ENCODE measurements around the gene CMTM5.
"Not testable (repeated sequence)": the region's sequence is repeated elsewhere in the genome, so short reads cannot be mapped to it uniquely, and the experiment has no call there.

CMTM5 gene

DNA sequence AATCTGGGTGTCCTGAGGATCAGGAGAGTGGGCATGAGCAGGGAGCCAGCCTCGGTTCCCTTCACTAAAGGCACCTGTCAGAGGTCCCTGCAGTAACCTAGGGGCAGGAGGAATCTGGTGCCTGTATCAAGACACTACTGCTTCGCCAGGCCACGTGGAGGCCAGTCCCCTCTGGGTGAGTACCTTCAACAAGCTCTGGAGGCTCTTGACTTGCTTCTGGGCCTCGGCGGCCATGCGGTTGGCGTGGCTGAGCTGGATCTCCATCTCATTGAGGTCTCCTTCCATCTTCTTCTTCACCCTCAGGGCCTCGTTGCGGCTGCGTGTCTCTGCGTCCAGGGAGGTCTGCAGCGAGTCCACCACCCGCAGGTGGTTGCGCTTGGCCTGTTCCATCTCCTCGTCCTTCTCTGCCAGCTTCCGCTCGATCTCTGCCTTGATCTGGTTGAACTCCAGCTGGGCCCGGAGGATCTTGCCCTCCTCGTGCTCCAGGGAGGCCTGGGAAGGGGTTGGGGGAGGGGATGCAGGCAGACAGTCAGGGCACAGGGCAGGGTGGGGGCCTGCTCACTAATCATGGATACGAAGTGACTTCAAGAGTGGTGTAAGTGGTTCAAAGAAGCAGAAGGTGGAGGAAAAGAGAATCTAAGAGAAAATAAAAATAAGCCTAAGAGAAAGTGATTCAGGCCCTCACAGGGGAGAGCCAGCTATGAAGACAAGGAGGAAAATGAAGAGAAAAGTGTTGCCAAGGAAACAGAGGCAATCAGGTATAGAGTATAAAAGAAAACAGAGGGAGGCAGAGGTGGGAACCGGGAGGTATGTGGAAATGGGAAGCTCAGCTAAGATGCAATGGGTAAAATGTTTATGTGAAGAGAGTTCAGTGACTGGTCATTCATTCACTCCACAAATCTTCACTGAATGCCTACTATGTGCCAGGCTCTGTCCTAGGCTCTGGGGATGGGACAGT lies 39.3 kb downstream of the CMTM5 start:
- no peak overlapping the region for H3K4me3 ChIP-seq (ENCODE audit: low read length)
- no peak for TF ChIP-seq ZNF274 (IDR thresholded peaks at IDR 0.05; ENCODE audit: low read depth, low read length)

DNA sequence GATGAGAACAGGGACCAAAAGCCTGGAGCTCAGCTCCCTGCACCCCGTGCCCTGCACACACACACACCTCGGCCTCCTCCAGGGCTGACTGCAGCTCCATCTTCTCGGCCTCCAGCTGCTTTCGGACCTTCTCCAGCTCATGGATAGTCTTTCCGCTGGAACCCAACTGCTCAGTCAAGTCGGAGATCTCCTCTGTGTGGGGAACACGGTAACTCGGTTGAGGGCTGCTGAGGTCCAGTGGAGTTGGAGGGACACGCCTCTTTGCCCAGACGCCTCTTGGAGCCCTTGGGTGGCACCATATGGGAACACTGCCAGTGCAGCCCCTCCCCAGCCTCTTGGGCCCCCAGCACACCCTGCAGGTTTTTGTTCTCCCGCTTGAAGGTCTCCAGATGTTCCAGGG lies 40.0 kb downstream of the CMTM5 start:
- TF ChIP-seq ZNF274 (IDR thresholded peaks at IDR 0.05; ENCODE audit: low read depth, low read length), result no peak
- no peak overlapping the region for H3K4me3 ChIP-seq (ENCODE audit: low read length)

DNA sequence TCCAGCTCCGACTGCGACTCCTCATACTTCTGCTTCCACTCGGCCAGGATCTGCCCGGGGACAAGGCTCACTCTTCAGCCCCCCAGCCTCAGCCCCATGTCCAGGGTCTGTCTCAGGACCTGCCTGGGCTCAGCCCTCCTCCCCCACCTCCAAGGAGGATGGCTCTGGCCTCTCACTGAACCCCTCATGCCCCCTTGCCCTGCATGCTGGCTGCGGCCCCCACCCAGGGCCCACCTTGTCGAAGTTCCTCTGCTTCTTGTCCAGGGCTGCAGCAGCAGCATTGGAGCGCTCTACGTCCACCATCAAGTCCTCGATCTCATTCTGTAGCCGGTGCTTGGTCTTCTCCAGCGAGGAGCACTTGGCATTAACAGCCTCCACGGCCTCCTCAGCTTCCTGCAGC lies 40.4 kb downstream of the CMTM5 start:
- not testable (repeated sequence) for H3K4me3 ChIP-seq (ENCODE audit: low read length)

DNA sequence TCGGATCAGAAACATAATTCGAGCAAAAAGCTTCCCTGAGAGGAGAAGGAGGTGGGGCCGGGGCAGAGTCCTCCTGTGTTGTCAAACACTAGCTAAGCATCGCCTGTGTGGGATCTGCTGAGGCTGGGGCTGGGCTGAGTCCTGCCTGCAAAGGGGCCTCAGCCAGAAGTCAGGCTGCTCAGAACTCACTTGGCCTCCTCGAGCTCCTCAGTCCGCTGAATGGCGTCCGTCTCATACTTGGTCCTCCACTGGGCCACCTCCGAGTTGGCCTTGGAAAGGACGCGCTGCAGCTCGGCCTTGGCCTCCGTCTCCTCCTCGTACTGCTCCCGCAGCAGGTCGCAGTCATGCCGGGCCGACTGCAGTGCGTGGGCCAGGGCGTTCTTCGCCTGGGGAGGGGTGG lies 41.2 kb downstream of the CMTM5 start:
- TF ChIP-seq ZNF274 (IDR thresholded peaks at IDR 0.05; ENCODE audit: low read depth, low read length), result no peak
- H3K4me3 ChIP-seq (ENCODE audit: low read length), result no peak overlapping the region

DNA sequence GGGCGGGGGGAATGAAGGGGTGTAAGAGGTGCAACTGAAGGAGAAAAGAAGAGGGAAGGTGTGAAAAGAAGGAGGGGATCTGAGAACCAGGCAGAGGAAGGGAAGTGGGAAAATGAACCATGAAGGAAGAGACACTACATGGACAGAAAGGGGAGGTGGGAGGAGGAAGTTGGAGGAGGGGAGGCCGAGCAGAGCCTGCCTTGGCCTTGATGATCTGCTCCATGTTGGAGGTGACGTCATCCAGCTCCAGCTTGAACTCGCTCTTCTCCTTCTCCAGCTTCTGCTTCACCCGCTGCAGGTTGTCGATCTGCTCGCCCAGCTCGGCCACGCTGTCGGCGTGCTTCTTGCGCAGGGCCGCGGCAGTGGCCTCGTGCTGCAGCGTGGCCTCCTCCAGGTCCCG lies 42.8 kb downstream of the CMTM5 start:
- H3K4me3 ChIP-seq (ENCODE audit: low read length), result not testable (repeated sequence)

DNA sequence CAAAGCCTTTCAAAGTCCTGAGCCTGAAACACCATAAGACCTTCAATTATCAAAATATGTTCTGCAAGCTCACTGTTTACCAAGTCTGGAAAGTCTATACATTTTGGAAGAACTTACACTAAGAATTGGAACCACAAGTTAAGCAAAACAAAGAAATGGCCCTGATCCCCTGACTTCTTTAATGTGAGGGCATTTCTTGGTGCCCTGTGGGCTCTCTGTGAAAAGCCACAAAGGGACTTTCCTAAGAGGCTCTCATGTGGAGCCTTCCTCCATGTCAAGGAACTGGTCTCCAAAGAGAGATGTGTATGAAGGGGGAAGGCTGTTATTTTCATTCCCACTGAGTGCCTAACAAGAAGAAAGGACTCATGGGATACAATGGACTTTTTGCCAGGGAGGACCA lies 44.7 kb downstream of the CMTM5 start:
- no peak overlapping the region for H3K4me3 ChIP-seq (ENCODE audit: low read length)
- no peak for TF ChIP-seq ZNF274 (IDR thresholded peaks at IDR 0.05; ENCODE audit: low read depth, low read length)

DNA sequence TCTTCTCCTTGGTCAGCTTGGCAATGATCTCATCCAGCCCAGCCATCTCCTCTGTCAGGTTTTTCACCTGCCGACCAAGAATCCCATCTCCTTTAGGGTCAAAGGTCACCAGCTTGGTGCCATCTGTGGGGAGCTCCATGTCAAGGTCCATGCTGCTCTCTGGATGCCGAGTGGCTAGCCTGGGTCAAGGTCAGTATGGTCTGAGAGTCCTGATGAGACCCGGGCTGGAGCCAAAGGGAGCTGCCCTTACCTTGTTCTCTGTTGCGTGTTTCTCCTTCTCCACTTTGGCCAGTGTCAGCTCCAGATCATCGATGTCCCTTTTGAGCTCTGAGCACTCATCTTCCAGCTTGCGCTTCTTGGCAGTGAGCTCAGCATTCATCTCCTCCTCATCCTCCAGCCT lies 46.8 kb downstream of the CMTM5 start:
- no peak overlapping the region for H3K4me3 ChIP-seq (ENCODE audit: low read length)
- no peak for TF ChIP-seq ZNF274 (IDR thresholded peaks at IDR 0.05; ENCODE audit: low read depth, low read length)

DNA sequence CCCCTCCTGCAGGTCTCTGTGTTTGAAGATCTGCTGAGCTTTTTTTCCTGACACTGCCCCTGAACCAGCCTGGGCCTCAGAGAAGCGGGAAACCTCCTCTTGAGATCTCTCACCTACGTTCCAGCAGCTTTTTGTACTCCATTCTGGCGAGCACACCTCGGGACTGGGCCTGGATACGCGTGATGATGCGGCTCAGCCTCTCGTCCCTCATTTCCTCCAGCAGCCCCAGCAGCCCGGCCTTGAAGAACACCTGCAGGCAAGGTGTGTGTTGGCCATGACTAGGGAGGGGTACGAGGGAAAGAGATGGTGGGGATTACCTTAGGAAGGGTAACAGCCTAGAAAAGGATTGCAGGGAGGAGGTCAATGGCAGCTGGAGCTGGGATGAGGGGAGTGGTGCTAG lies 48.3 kb downstream of the CMTM5 start:
- TF ChIP-seq ZNF274 (IDR thresholded peaks at IDR 0.05; ENCODE audit: low read depth, low read length), result no peak
- H3K4me3 ChIP-seq (ENCODE audit: low read length), result no peak overlapping the region

DNA sequence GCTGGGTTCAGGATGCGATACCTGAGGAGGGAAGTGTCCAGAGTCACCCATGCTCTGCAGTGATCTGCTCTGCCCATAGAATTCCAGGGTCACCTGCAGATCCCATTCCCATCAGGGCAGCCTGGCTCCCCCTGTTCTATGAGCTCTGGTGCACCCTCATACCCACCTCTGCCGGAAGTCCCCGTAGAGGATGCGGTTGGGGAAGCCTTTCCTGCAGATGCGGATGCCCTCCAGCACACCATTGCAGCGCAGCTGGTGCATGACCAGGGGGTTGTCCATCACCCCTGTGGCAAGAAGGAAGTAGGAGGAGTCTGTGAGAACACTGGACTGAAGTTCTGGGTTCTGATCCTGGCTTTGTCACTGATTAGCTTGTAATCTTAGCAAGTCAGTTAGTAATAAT lies 49.0 kb downstream of the CMTM5 start:
- H3K4me3 ChIP-seq (ENCODE audit: low read length), result not testable (repeated sequence)

DNA sequence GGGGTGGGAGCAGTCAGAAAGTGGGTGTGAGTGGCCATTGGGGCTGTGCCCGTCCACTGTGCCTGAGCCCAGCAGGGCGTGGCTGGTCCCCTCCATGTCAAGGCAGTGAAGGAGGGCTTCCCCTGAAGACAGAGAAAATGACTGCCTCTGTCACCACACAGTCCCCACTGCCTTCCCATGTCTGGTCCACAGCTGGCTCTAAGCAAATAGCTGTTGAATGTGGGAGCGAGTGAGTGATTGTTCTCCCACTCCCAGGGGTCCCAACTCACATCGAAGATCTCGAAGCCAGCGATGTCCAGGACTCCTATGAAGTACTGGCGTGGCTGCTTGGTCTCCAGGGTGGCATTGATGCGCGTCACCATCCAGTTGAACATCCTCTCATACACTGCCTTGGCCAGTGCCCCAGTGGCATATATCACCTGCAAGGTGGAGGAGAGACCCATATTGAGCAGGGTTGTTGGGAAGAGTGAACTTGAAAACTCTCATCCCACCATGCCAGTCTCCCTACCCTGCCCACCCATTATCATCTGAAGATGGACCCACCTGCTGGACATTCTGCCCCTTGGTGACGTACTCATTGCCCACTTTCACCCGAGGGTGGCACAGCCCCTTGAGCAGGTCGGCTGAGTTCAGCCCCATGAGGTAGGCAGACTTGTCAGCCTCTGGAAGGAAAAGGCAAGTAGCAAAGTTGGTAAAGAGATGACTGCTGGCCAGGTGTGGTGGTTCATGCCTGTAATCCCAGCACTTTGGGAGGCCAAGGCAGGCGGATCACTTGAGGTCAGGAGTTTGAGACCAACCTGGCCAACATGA lies 52.0 kb downstream of the CMTM5 start:
- no peak overlapping the region for H3K4me3 ChIP-seq (ENCODE audit: low read length)
- no peak for TF ChIP-seq ZNF274 (IDR thresholded peaks at IDR 0.05; ENCODE audit: low read depth, low read length)

Measured in GM08714 (cell line).